BLaER1 treated with 17β-estradiol and CSF1 and Interleukin-3, amounts not matched to agents 10 nM and 100 nM (cell line): Measurements from ENCODE around the gene C16orf89.
A peak's percentile ranks its signal among the peaks of the same experiment; 100 is the strongest.

Source experiments
- H3K27ac ChIP-seq, 11 experiments: shearing (Covaris generic); formaldehyde crosslinking; 2 replicates each; pipeline ENCODE4 v1.8.1; 2022
- H3K27me3 ChIP-seq, 11 experiments: shearing (Covaris generic); formaldehyde crosslinking; 2 replicates each; pipeline ENCODE4 v1.8.1; 2022
- H3K36me3 ChIP-seq, 11 experiments: shearing (Covaris generic); formaldehyde crosslinking; 2 replicates each; pipeline ENCODE4 v1.8.1; 2022
- H3K4me1 ChIP-seq, 10 experiments: shearing (Covaris generic); formaldehyde crosslinking; 2 replicates each; pipeline ENCODE4 v1.8.1; 2022
- H3K4me2 ChIP-seq, 11 experiments: shearing (Covaris generic); formaldehyde crosslinking; 2 replicates each; pipeline ENCODE4 v1.8.1; 2022
- H3K4me3 ChIP-seq, 10 experiments: shearing (Covaris generic); formaldehyde crosslinking; 2 replicates each; pipeline ENCODE4 v1.8.1; 2022
- H3K9ac ChIP-seq, 11 experiments: shearing (Covaris generic); formaldehyde crosslinking; 2 replicates each; pipeline ENCODE4 v1.8.1; 2022
- H3K9me3 ChIP-seq, 11 experiments: shearing (Covaris generic); formaldehyde crosslinking; replicated peaks in 1 of 11; 2 replicates each; pipeline ENCODE4 v1.8.1; 2022
- H4K20me1 ChIP-seq, 11 experiments: shearing (Covaris generic); formaldehyde crosslinking; 2 replicates each; pipeline ENCODE4 v1.8.1; 2022
- Cebpa-rat ChIP-seq, 11 experiments: shearing (Covaris generic); IDR thresholded peaks; 2 replicates each; pipeline ENCODE4 v1.8.1; 2022

The C16orf89 gene

GRCh38 chr16:5015351-5015750 is 50.4 kb downstream of the C16orf89 start:
- Histone ChIP-seq H4K20me1 (no peaks in the 10 kb centered on the region; a peak in 1 of 22 replicates), H3K9me3 (no peaks in the 10 kb centered on the region), H3K4me1 (peaks cover 0 to 6% (median 3%) of the 10 kb centered on the region in 10 experiments; a peak in 15 of 20 replicates), H3K9ac (no peak overlapping the region), H3K36me3 (no peaks in the 10 kb centered on the region), H3K4me3 (no peak overlapping the region), H3K27me3 (no peaks in the 10 kb centered on the region), H3K4me2 (no peak overlapping the region), H3K27ac (no peak overlapping the region)
- TF ChIP-seq Cebpa-rat (IDR thresholded peaks at IDR 0.05) = no peak

- no peak for TF ChIP-seq Cebpa-rat (IDR thresholded peaks at IDR 0.05)
- H3K36me3 ChIP-seq = no peaks in the 10 kb centered on the region
- H3K9ac ChIP-seq = no peak overlapping the region
- H3K4me2 ChIP-seq = no peak overlapping the region
- no peaks in the 10 kb centered on the region; a peak in 1 of 22 replicates for H4K20me1 ChIP-seq
- peaks cover 0 to 4% (median 0%) of the 10 kb centered on the region in 10 experiments; a peak in 1 of 20 replicates for H3K4me1 ChIP-seq
- no peaks in the 10 kb centered on the region for H3K9me3 ChIP-seq
- H3K4me3 ChIP-seq = no peak overlapping the region
- H3K27me3 ChIP-seq = no peaks in the 10 kb centered on the region
- no peak overlapping the region for H3K27ac ChIP-seq
Observed at GRCh38 chr16:5012887-5013286, 52.9 kb downstream of the C16orf89 start.

- H3K4me2 ChIP-seq = no peak overlapping the region
- no peaks in the 10 kb centered on the region for H3K36me3 ChIP-seq
- H3K27me3 ChIP-seq = no peaks in the 10 kb centered on the region
- no peak overlapping the region for H3K27ac ChIP-seq
- H3K4me3 ChIP-seq = no peak overlapping the region
- no peaks in the 10 kb centered on the region for H3K4me1 ChIP-seq
- H3K9ac ChIP-seq = no peak overlapping the region
- TF ChIP-seq Cebpa-rat (IDR thresholded peaks at IDR 0.05) = no peak
- H4K20me1 ChIP-seq = 0 out of 22 replicates have a peak, but pooled peaks cover 0 to 6% (median 0%) of the 10 kb centered on the region in 11 experiments
- H3K9me3 ChIP-seq = no peaks in the 10 kb centered on the region
Observed at GRCh38 chr16:5011637-5012036, 54.1 kb downstream of the C16orf89 start.

- no peak overlapping the region for H3K27ac ChIP-seq
- no peak overlapping the region for H3K4me2 ChIP-seq
- TF ChIP-seq Cebpa-rat (IDR thresholded peaks at IDR 0.05) = no peak
- H3K9ac ChIP-seq = no peak overlapping the region
- no peaks in the 10 kb centered on the region for H3K9me3 ChIP-seq
- H3K4me3 ChIP-seq = no peak overlapping the region
- no peaks in the 10 kb centered on the region for H3K36me3 ChIP-seq
- H4K20me1 ChIP-seq = 0 out of 22 replicates have a peak, but pooled peaks cover 0 to 6% (median 0%) of the 10 kb centered on the region in 11 experiments
- H3K4me1 ChIP-seq = no peaks in the 10 kb centered on the region
- no peaks in the 10 kb centered on the region for H3K27me3 ChIP-seq
Observed at GRCh38 chr16:5010576-5011329, 55.0 kb downstream of the C16orf89 start.

- no peak overlapping the region for H3K27ac ChIP-seq
- no peak overlapping the region for H3K4me2 ChIP-seq
- no peaks in the 10 kb centered on the region for H3K36me3 ChIP-seq
- H3K9me3 ChIP-seq = no peaks in the 10 kb centered on the region
- no peak for TF ChIP-seq Cebpa-rat (IDR thresholded peaks at IDR 0.05)
- H4K20me1 ChIP-seq = 0 out of 22 replicates have a peak, but pooled peaks cover 0 to 6% (median 0%) of the 10 kb centered on the region in 11 experiments
- H3K9ac ChIP-seq = no peak overlapping the region
- H3K4me1 ChIP-seq = peaks cover 0 to 7% (median 0%) of the 10 kb centered on the region in 10 experiments; a peak in 5 of 20 replicates
- H3K4me3 ChIP-seq = no peak overlapping the region
- H3K27me3 ChIP-seq = no peaks in the 10 kb centered on the region
Observed at GRCh38 chr16:5008311-5008731, 57.4 kb downstream of the C16orf89 start.

GRCh38 chr16:5007256-5007655 is 58.5 kb downstream of the C16orf89 start:
- Histone ChIP-seq H3K27me3 (no peaks in the 10 kb centered on the region), H4K20me1 (0 out of 22 replicates have a peak, but pooled peaks cover 0 to 6% (median 0%) of the 10 kb centered on the region in 11 experiments), H3K9me3 (no peaks in the 10 kb centered on the region), H3K36me3 (no peaks in the 10 kb centered on the region), H3K27ac (no peak overlapping the region), H3K4me1 (peaks cover 0 to 7% (median 0%) of the 10 kb centered on the region in 10 experiments; a peak in 5 of 20 replicates), H3K9ac (no peak overlapping the region), H3K4me3 (no peak overlapping the region), H3K4me2 (no peak overlapping the region)
- no peak for TF ChIP-seq Cebpa-rat (IDR thresholded peaks at IDR 0.05)

GRCh38 chr16:5006348-5007193 is 59.2 kb downstream of the C16orf89 start:
- H3K4me1 ChIP-seq = peaks cover 4 to 11% (median 5%) of the 10 kb centered on the region in 10 experiments; a peak in 17 of 20 replicates
- 0 out of 22 replicates have a peak, but pooled peaks cover 0 to 6% (median 0%) of the 10 kb centered on the region in 11 experiments for H4K20me1 ChIP-seq
- no peak for TF ChIP-seq Cebpa-rat (IDR thresholded peaks at IDR 0.05)
- H3K27me3 ChIP-seq = no peaks in the 10 kb centered on the region
- no peak overlapping the region for H3K4me2 ChIP-seq
- no peak overlapping the region for H3K4me3 ChIP-seq
- no peaks in the 10 kb centered on the region for H3K9me3 ChIP-seq
- no peaks in the 10 kb centered on the region for H3K36me3 ChIP-seq
- no peak overlapping the region for H3K27ac ChIP-seq
- H3K9ac ChIP-seq = no peak overlapping the region

- H3K27ac ChIP-seq = no peak overlapping the region
- no peak overlapping the region for H3K9ac ChIP-seq
- H3K36me3 ChIP-seq = no peaks in the 10 kb centered on the region
- H3K4me2 ChIP-seq = no peak overlapping the region
- no peak for TF ChIP-seq Cebpa-rat (IDR thresholded peaks at IDR 0.05)
- H3K4me3 ChIP-seq = no peak overlapping the region
- H3K4me1 ChIP-seq = peaks cover 10 to 17% (median 12%) of the 10 kb centered on the region in 10 experiments; a peak in 17 of 20 replicates
- 0 out of 22 replicates have a peak, but pooled peaks cover 0 to 6% (median 0%) of the 10 kb centered on the region in 11 experiments for H4K20me1 ChIP-seq
- H3K9me3 ChIP-seq = no peaks in the 10 kb centered on the region
- no peaks in the 10 kb centered on the region for H3K27me3 ChIP-seq
Observed at GRCh38 chr16:5005916-5006315, 59.8 kb downstream of the C16orf89 start.

- H3K27me3 ChIP-seq = no peaks in the 10 kb centered on the region
- no peak for TF ChIP-seq Cebpa-rat (IDR thresholded peaks at IDR 0.05)
- no peak overlapping the region for H3K4me3 ChIP-seq
- peak overlapping the region in 3 of 11 experiments; percentile 18 to 31 (median 23); a peak in 4 of 22 replicates for H3K4me2 ChIP-seq
- H3K9me3 ChIP-seq = no peaks in the 10 kb centered on the region
- peaks cover 14 to 22% (median 16%) of the 10 kb centered on the region in 10 experiments; a peak in 17 of 20 replicates for H3K4me1 ChIP-seq
- H3K36me3 ChIP-seq = no peaks in the 10 kb centered on the region
- H3K9ac ChIP-seq = no peak overlapping the region
- H3K27ac ChIP-seq = no peak overlapping the region
- 0 out of 22 replicates have a peak, but pooled peaks cover 0 to 6% (median 0%) of the 10 kb centered on the region in 11 experiments for H4K20me1 ChIP-seq
Observed at GRCh38 chr16:5004311-5004710, 61.4 kb downstream of the C16orf89 start.
